ENCODE data around the gene CPT1B. TPM values are rescaled to one million over a fixed set of nuclear protein-coding genes. Genes with fewer than 3 reads are reported as not detected.

CPT1B gene
- total and polyA plus RNA-seq, 10 of the 15 experiments (the other 5 are each of a cell fraction or from before 2014, with no cell fraction given): 3.5 to 54.0 (median 21.7) TPM

DNA sequence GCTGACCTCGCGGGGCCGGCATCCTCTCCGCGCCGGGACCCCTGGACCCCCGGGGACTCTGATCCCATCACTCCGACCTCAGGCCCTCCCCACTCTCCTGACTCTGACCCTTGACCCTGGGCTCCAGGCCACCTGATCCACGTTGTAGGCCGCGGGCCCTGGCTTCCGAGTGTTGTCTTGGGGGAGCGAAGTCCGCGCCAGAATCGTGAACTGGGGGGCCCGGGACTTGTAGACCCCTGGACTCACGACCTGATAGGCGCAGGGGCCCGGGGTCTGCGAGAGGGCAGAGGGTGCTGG, 47.7 kb downstream of the CPT1B start (continued):
- TF ChIP-seq ZNF687 (IDR thresholded peaks at IDR 0.05) (0 out of 2 replicates have a peak, but pooled peaks have one; percentile 12), SIN3A (IDR thresholded peaks at IDR 0.05; ENCODE audit: low read depth, low read length) (no peak), MYB (IDR thresholded peaks at IDR 0.05; ENCODE audit: borderline replicate concordance, low read depth, low read length) (no peak), PRDM15 (CRISPR knock-in tag; IDR thresholded peaks at IDR 0.05) (peak; percentile 65; the same call in 1 of the 2 replicates), BRCA1 (IDR thresholded peaks at IDR 0.05; ENCODE audit: low read depth, low read length) (0 out of 2 replicates have a peak, but pooled peaks have one; percentile 23), FOS (IDR thresholded peaks at IDR 0.05; ENCODE audit: borderline replicate concordance, extremely low read depth, insufficient read length) (no peak), ZBTB4 (CRISPR knock-in tag; IDR thresholded peaks at IDR 0.05) (0 out of 2 replicates have a peak, but pooled peaks have one; percentile 42), POLR2A (IDR thresholded peaks at IDR 0.05; ENCODE audit: low read depth, low read length) (no peak)
- TF ChIP-seq, protein P1, sequence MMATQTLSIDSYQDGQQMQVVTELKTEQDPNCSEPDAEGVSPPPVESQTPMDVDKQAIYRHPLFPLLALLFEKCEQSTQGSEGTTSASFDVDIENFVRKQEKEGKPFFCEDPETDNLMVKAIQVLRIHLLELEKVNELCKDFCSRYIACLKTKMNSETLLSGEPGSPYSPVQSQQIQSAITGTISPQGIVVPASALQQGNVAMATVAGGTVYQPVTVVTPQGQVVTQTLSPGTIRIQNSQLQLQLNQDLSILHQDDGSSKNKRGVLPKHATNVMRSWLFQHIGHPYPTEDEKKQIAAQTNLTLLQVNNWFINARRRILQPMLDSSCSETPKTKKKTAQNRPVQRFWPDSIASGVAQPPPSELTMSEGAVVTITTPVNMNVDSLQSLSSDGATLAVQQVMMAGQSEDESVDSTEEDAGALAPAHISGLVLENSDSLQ (IDR thresholded peaks at IDR 0.05): no peak
